Ascending aorta (tissue), 2 donors: ENCODE data around the gene ZCCHC14. TPM values are rescaled to one million over a fixed set of nuclear protein-coding genes. Genes with fewer than 3 reads are reported as not detected.
A peak's percentile ranks its signal among the peaks of the same experiment; 100 is the strongest.

Experiments used
- DNase-seq, 2 donors: peaks; one replicate each; pipeline ENCODE4 v3.0.0-alpha.2; 2019; ENCODE audit warnings: low spot score in 2 of 2
- H3K27ac ChIP-seq, 2 donors: fragments of 200-600 bp; sonication (generic); one replicate each; pipeline ENCODE4 v1.5.1; 2016 to 2017; ENCODE audit warnings: mild to moderate bottlenecking in 1 of 2
- H3K27me3 ChIP-seq: fragments of 200-600 bp; sonication (generic); one replicate; pipeline ENCODE4 v1.5.1; 2017
- H3K36me3 ChIP-seq, 2 donors: fragments of 200-600 bp; sonication (generic); one replicate each; pipeline ENCODE4 v1.5.1; 2016
- H3K4me1 ChIP-seq, 2 donors: fragments of 200-600 bp; sonication (generic); one replicate each; pipeline ENCODE4 v1.5.1; 2016 to 2017; ENCODE audit warnings: mild to moderate bottlenecking in 1 of 2
- H3K4me3 ChIP-seq, 2 donors: fragments of 200-600 bp; sonication (generic); one replicate each; pipeline ENCODE4 v1.5.1; 2016 to 2017; ENCODE audit warnings: mild to moderate bottlenecking in 1 of 2
- H3K9me3 ChIP-seq, 2 donors: fragments of 200-600 bp; sonication (generic); one replicate each; pipeline ENCODE4 v1.5.1; 2016
- CTCF ChIP-seq, 3 experiments: fragments of 200-600 bp in 2 of 3; fragments of 450-650 bp in 1 of 3; sonication (generic) in 2 of 3; IDR thresholded peaks; one replicate each; pipeline ENCODE4 v1.5.1; 2016 to 2019; ENCODE audit warnings: antibody characterized with exemption in 3 of 3, mild to moderate bottlenecking in 1 of 3, moderate library complexity in 1 of 3
- intact Hi-C: fragments of 100-400 bp; cut with DNase I; formaldehyde crosslinking; loops from one replicate; pipeline ENCODE4 v1.15.1; 2023
- total RNA-seq: library from RNA; depleted of rRNA; stranded (reverse); fragments of >200 nt; gene quantifications from one replicate; pipeline ENCODE4 v1.1.0, GENCODE V29; 2016

Gene ZCCHC14
- 131 TPM for total RNA-seq

GRCh38 chr16:87492721-87493607, at the start of gene ZCCHC14:
TSS of gene ZCCHC14 (minus strand) at chr16:87493024. CDS start at chr16:87492238, 786 bp downstream.
- intact Hi-C loops, result loop anchor here (1.0 to 2.0 kb wide), 5 partner anchors 25 to 100 kb away; partner anchors contain the start of gene MAP1LC3B
- TF ChIP-seq CTCF (IDR thresholded peaks at IDR 0.05), result peak in 1 of 3 experiments; percentile 22

GRCh38 chr16:87541872-87542234, 49.0 kb upstream of the ZCCHC14 start:
- no peak for TF ChIP-seq CTCF (IDR thresholded peaks at IDR 0.05)
- no peaks in the 10 kb centered on the region for H3K27me3 ChIP-seq
- peaks cover 0 to 4% of the 10 kb centered on the region in 2 donors for H3K9me3 ChIP-seq
- peak overlapping the region; percentile 96 to 98 for H3K27ac ChIP-seq
- peaks cover 6 to 42% of the 10 kb centered on the region in 2 donors for H3K4me1 ChIP-seq
- peak in 1 of 2 donors; percentile 89 for DNase-seq
- no peaks in the 10 kb centered on the region for H3K36me3 ChIP-seq
- H3K4me3 ChIP-seq, result peak overlapping the region; percentile 48 to 62
- intact Hi-C loops, result loop anchor here (1.0 to 5.0 kb wide), 7 partner anchors 25 to 150 kb away; partner anchors contain the start of genes MAP1LC3B and ZCCHC14

More at GRCh38 chr16:87492721-87493607, at the start of gene ZCCHC14:
- H3K9me3 ChIP-seq, result no peaks in the 10 kb centered on the region
- peak within 1 kb of the TSS; percentile 57 to 90 for H3K4me3 ChIP-seq
- DNase-seq, result peak; percentile 96 to 99
- H3K4me1 ChIP-seq, result peaks cover 8 to 22% of the 10 kb centered on the region in 2 donors
- no peaks in the 10 kb centered on the region for H3K36me3 ChIP-seq
- H3K27ac ChIP-seq, result peak within 1 kb of the TSS; percentile 21 to 72
- no peaks in the 10 kb centered on the region for H3K27me3 ChIP-seq

GRCh38 chr16:87541147-87541871, 48.5 kb upstream of the ZCCHC14 start:
- H3K27me3 ChIP-seq, result no peaks in the 10 kb centered on the region
- DNase-seq, result peak; percentile 29 to 92
- peak in 1 of 3 experiments; percentile 6 for TF ChIP-seq CTCF (IDR thresholded peaks at IDR 0.05)
- intact Hi-C loops, result loop anchor here (1.0 to 5.0 kb wide), 5 partner anchors 24 to 149 kb away; partner anchors contain the start of genes MAP1LC3B and ZCCHC14
- H3K36me3 ChIP-seq, result no peaks in the 10 kb centered on the region
- H3K4me3 ChIP-seq, result peak overlapping the region; percentile 48 to 62
- peak overlapping the region; percentile 96 to 98 for H3K27ac ChIP-seq
- H3K9me3 ChIP-seq, result peaks cover 0 to 4% of the 10 kb centered on the region in 2 donors
- H3K4me1 ChIP-seq, result peaks cover 6 to 42% of the 10 kb centered on the region in 2 donors

GRCh38 chr16:87540897-87541146, 48.0 kb upstream of the ZCCHC14 start:
- no peaks in the 10 kb centered on the region for H3K27me3 ChIP-seq
- no peaks in the 10 kb centered on the region for H3K36me3 ChIP-seq
- DNase-seq, result no peak
- H3K4me3 ChIP-seq, result peak overlapping the region; percentile 48 to 62
- H3K4me1 ChIP-seq, result peaks cover 6 to 42% of the 10 kb centered on the region in 2 donors
- TF ChIP-seq CTCF (IDR thresholded peaks at IDR 0.05), result no peak
- intact Hi-C loops, result loop anchor here (1.0 to 5.0 kb wide), 5 partner anchors 24 to 149 kb away; partner anchors contain the start of genes MAP1LC3B and ZCCHC14
- peak overlapping the region; percentile 96 to 98 for H3K27ac ChIP-seq
- H3K9me3 ChIP-seq, result no peaks in the 10 kb centered on the region

GRCh38 chr16:87540072-87540896, 47.5 kb upstream of the ZCCHC14 start:
- intact Hi-C loops, result loop anchor here (2.0 to 5.0 kb wide), 2 partner anchors 42 to 75 kb away; no protein-coding TSS in a partner anchor
- H3K4me3 ChIP-seq, result peak overlapping the region; percentile 48 to 62
- no peaks in the 10 kb centered on the region for H3K9me3 ChIP-seq
- TF ChIP-seq CTCF (IDR thresholded peaks at IDR 0.05), result no peak
- H3K4me1 ChIP-seq, result peaks cover 6 to 42% of the 10 kb centered on the region in 2 donors
- no peak for DNase-seq
- H3K27me3 ChIP-seq, result no peaks in the 10 kb centered on the region
- H3K27ac ChIP-seq, result peak overlapping the region; percentile 96 to 98
- no peaks in the 10 kb centered on the region for H3K36me3 ChIP-seq
